ENCODE measurements around the gene SAMM50.

GRCh38 chr22:44002997-44003396 lies 47.8 kb downstream of the SAMM50 start:
- TF ChIP-seq CTCF (IDR thresholded peaks at IDR 0.05) (no peak), EZH2phosphoT487 (IDR thresholded peaks at IDR 0.05) (no peak)
